Heart left ventricle (tissue), 13 donors: ENCODE data around the gene RAB11B.

ENCODE experiments used
- POLR2A ChIP-seq, 2 donors: fragments of 450-650 bp; IDR thresholded peaks; one replicate each; pipeline ENCODE4 v1.6.1; 2017; ENCODE audit warnings: antibody characterized with exemption in 2 of 2, mild to moderate bottlenecking in 2 of 2, moderate library complexity in 2 of 2
- TF ChIP-seq, protein P1 (sequence below), 12 donors: fragments of 200-600 bp; sonication (generic) in 4 of 12; IDR thresholded peaks; one replicate each; pipeline versions ENCODE4 v1.5.0 to v1.8.0; 2018 to 2022; ENCODE audit warnings: antibody characterized with exemption in 12 of 12, mild to moderate bottlenecking in 5 of 12
- donor health status: ischemic (EF 13 %, LVEDD 7.1; RV severe dilation, severe dysfunction).
- donor health status: DM: no; HTN: yes; CAD: no.
- donor health status: DM: no; HTN: no; CAD: no.
- donor health status: ischemic (EF 25% LVEDD 6.9; RV normal size, moderate dysfunction).
- donor health status: ischemic (EF 25% LVEDD 5.7; RV mildly dilated, moderate dysfunction).
- donor health status: ischemic (EF 35%, LVEDD 5.7; RV mildly dilated, moderate dysfunction).
- donor health status: nonischemic (EF 11% LVEDD 7.7; RV severe dilation, severe dysfunction).
- donor health status: DM: yes; HTN: yes; CAD: no.
- donor health status: PGD.
- donor health status: ischemic (EF 29% LVEDD 5.4; RV normal size, mild dysfunction).
- donor health status: nonischemic (EF 23%, LVEDD 6.1; RV moderate dilation, normal function).

DNA sequence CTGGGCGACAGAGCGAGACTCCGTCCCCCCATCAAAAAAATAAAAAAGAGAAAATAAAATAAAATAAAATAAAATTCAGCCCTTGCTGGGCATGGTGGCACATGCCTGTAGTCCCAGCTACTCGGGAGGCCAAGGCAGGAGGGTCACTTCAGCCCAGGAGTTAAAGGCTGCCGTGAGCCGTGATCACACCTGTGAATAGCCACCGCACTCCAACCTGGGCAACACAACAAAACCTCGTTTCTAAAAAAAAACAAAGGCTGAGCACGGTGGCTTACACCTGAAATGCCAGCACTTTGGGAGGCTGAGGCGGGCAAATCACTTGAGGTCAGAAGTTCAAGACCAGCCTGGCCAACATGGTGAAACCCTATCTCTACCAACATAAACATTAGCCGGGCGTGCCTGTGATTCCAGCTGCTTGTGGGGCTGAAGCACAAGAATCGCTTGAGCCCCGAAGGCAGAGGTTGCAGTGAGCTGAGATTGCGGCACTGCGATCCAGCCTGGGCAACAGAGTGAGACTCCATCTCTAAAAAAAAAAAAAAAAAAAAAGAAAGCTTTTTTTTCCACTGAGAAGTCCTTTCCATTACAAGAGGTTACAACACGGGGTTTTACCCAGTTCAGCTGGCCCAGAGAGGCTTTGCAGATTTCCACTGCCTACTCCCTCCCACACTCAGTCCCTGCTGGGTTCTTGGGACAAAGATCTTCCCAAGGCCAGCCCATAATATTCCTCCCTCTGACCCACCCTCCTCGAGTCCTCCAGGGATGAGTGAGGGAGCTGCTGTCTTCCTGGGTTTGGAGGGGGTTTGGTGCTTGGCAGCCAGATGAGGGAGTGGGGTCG, 19.8 kb upstream of the RAB11B start:
- TF ChIP-seq, protein P1, sequence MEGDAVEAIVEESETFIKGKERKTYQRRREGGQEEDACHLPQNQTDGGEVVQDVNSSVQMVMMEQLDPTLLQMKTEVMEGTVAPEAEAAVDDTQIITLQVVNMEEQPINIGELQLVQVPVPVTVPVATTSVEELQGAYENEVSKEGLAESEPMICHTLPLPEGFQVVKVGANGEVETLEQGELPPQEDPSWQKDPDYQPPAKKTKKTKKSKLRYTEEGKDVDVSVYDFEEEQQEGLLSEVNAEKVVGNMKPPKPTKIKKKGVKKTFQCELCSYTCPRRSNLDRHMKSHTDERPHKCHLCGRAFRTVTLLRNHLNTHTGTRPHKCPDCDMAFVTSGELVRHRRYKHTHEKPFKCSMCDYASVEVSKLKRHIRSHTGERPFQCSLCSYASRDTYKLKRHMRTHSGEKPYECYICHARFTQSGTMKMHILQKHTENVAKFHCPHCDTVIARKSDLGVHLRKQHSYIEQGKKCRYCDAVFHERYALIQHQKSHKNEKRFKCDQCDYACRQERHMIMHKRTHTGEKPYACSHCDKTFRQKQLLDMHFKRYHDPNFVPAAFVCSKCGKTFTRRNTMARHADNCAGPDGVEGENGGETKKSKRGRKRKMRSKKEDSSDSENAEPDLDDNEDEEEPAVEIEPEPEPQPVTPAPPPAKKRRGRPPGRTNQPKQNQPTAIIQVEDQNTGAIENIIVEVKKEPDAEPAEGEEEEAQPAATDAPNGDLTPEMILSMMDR (IDR thresholded peaks at IDR 0.05) = no peak
- no peak for TF ChIP-seq POLR2A (IDR thresholded peaks at IDR 0.05)
